Measurements from ENCODE around the gene SIGLEC10.
"Not testable (repeated sequence)": the region's sequence is repeated elsewhere in the genome, so short reads cannot be mapped to it uniquely, and the experiment has no call there.

Gene SIGLEC10

GRCh38 chr19:51434456-51434855 lies 17.0 kb upstream of the SIGLEC10 start:
- no peak for DNase-seq

GRCh38 chr19:51433043-51433442 lies 15.6 kb upstream of the SIGLEC10 start:
- no peak for DNase-seq

DNA sequence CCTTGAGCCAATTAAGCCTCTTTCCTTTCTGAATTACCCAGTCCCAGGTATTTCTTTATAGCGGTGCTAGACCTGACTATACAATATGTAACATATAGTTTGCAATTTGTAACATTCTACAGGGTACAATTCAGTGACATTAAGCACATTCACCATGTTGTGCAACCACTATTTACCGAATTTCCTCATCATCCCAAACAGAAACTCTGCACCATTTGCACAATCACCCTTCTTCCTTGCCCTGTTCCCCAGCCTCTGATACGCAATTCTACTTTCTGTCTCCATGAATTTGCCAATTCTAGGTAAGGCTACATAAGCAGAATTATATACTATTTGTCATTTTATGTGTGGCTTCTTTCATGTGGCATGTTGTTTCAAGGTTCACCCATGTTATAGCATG lies 13.7 kb upstream of the SIGLEC10 start:
- no peak for DNase-seq

DNA sequence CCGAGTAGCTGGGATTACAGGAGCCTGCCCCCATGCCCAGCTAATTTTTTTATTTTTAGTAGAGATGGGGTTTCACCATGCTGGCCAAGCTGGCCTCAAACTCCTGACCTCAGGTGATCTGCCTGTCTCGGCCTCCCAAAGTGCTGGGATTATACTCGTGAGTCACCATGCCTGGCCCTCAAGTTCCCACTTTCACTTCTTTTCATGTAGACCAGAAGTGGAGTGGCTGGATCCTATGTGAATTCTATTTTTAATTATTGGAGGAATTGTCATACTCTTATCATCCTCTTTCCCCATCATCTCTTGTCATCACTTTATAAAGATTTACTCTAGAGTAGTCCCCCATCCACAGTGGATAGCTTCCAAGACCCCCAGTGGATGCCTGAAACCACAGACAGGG lies 12.8 kb upstream of the SIGLEC10 start:
- no peak for DNase-seq

GRCh38 chr19:51427201-51427600 lies 9.8 kb upstream of the SIGLEC10 start:
- DNase-seq: no peak

GRCh38 chr19:51422053-51422448 lies 4.6 kb upstream of the SIGLEC10 start:
- DNase-seq: peak; percentile 83

GRCh38 chr19:51421229-51422052 lies 4.0 kb upstream of the SIGLEC10 start:
- DNase-seq: no peak

DNA sequence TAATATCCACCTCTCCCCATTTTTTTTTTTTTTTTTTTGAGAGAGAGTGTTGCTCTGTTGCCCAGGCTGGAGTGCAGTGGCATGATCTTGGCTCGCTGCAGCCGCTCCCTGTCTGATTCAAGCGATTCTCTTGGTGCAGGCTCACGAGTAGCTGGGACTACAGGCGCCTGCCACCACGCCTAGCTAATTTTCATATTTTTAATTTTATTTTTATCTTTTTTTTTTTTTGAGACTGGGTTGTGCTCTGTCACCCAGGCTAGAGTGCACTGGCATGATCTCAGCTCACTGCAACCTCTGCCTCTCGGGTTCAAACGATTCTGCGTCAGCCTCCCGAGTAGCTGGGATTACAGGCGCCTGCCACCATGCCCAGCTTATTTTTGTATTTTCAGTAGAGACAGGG lies 3.1 kb upstream of the SIGLEC10 start:
- not testable (repeated sequence) for DNase-seq

- DNase-seq: no peak
Measured at GRCh38 chr19:51418707-51419106, 1.3 kb upstream of the SIGLEC10 start.

- no peak for DNase-seq
Measured at GRCh38 chr19:51417810-51418157, 342 bp upstream of the SIGLEC10 start.

DNA sequence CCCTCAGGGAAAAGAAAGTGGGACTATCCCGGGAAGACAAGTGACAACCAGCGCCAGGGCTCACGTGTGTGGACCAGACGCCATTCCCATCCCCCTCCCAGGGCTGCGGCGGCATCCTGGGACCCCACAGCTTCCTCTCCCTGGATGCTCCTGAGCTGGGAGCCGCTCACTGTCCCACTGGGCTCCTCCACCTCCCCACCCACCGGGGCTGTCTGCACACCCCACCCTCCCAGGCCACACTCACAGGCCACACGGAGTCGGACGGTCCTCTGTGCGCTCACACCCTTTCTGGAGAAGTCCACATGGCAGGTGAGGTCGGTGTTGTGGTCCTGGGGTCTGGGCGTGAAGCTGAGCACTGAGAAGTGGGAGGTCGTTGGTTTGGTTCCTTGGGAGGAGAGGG lies 1.0 kb downstream of the SIGLEC10 start:
- not testable (repeated sequence) for DNase-seq

GRCh38 chr19:51415187-51415586 lies 2.3 kb downstream of the SIGLEC10 start:
- no peak for DNase-seq

GRCh38 chr19:51410950-51411748 lies 6.3 kb downstream of the SIGLEC10 start:
- no peak for DNase-seq

GRCh38 chr19:51407511-51408131 lies 9.8 kb downstream of the SIGLEC10 start:
- no peak for DNase-seq

DNA sequence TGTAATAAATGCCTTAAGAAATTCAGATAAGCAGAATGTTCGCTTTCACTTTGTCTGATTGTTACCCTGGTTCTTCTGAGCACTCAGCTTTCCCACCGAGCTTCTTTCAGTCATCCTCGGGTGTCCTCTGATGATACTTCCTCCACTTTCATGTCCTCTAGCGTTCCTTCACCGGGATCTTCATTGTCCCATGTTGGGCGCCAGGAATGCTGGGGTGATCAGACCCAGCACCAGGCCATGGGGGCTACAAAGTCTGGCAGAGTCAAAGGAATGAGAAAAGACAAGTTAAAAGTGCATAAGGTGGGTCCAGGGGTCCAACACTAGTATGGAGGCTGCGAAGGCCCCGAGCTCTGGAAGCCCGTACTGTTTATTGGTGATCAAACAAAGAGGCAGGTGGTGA lies 15.3 kb downstream of the SIGLEC10 start:
- DNase-seq: no peak

GRCh38 chr19:51399936-51400335 lies 17.5 kb downstream of the SIGLEC10 start:
- DNase-seq: not testable (repeated sequence)

DNA sequence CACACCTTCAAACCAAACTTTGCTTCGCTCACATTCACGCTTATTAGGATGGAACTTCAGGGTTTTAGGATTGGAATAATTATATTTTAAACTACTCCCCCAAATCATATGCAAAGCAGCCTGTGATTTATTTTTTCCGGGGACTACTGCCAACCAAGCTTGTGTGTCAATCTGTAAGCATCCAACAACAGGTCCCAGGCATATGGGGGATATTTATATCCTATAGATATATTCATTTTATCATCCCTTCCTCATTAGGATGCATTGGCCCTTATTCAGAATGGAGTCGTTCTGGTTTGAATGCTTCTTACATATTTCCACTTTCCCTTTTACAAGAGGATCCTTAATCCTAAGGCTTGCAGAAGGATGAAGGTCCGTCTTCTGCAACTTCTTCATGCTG lies 18.2 kb downstream of the SIGLEC10 start:
- DNase-seq: no peak

GRCh38 chr19:51398096-51398704 lies 19.2 kb downstream of the SIGLEC10 start:
- DNase-seq: no peak

DNA sequence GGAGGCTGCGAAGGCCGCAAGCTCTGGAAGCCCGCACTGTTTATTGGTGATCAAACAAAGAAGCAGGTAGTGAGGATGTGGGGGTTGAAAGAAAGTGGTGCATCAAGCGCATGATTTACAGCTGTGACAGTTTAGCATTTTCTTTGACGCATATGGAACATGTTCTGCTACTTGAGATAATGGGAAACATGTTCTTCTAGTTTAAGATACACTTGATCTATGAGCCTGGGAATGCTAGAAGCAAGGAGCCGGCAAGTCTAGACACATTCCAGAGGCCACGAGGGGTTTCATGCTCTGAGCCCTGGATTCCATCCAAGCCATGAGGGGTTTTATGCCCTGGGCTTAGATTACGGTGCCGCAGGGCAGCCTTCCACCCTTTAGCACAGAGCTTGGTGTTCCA lies 20.0 kb downstream of the SIGLEC10 start:
- not testable (repeated sequence) for DNase-seq

DNA sequence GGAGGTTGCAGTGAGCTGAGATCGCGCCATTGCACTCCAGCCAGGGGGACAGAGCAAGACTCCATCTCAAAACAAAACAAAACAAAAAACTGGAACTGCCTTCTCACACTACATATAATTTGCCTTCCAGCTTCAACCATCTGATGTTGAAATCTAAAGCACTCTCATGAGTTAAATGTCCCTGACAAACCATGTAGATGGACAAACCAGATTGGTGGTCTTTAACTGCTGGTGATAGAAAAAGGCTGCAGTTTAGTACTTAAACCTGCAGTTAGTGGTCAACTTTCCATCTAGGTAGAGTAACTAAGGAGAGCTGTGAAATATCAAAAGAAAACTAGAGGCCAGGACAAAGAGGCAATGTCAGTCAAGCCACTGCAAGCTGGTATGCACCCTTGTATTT lies 21.3 kb downstream of the SIGLEC10 start:
- no peak for DNase-seq

- DNase-seq: peak; percentile 86
Measured at GRCh38 chr19:51394050-51394836, 23.2 kb downstream of the SIGLEC10 start.

- no peak for DNase-seq
Measured at GRCh38 chr19:51392701-51393100, 24.7 kb downstream of the SIGLEC10 start.
